ENCODE data around the gene NMRK1. TPM values are rescaled to one million over a fixed set of nuclear protein-coding genes. Genes with fewer than 3 reads are reported as not detected.

NMRK1 gene
- total RNA-seq, 4 donors from 2014 or later: 13.6 to 42.6 (median 24.0) TPM

- no peak for TF ChIP-seq CTCF (IDR thresholded peaks at IDR 0.05)
- no peak for DNase-seq (ENCODE audit: low spot score)
- ATAC-seq (ENCODE audit: low FRiP score): no peak
Observed at GRCh38 chr9:75104607-75105006, 16.7 kb upstream of the NMRK1 start.

- DNase-seq (ENCODE audit: low spot score) (no peak), ATAC-seq (ENCODE audit: low FRiP score) (no peak)
- TF ChIP-seq CTCF (IDR thresholded peaks at IDR 0.05): no peak
Observed at GRCh38 chr9:75102177-75102790, 14.3 kb upstream of the NMRK1 start.

- no peak for ATAC-seq (ENCODE audit: low FRiP score)
- DNase-seq (ENCODE audit: low spot score): no peak
- no peak for TF ChIP-seq CTCF (IDR thresholded peaks at IDR 0.05)
Observed at GRCh38 chr9:75101004-75101588, 13.1 kb upstream of the NMRK1 start.

GRCh38 chr9:75096796-75097195, 8.8 kb upstream of the NMRK1 start:
- DNase-seq (ENCODE audit: low spot score) (no peak), ATAC-seq (ENCODE audit: low FRiP score) (no peak)
- no peak for TF ChIP-seq CTCF (IDR thresholded peaks at IDR 0.05)

- TF ChIP-seq CTCF (IDR thresholded peaks at IDR 0.05): no peak
- DNase-seq (ENCODE audit: low spot score) (no peak), ATAC-seq (ENCODE audit: low FRiP score) (no peak)
Observed at GRCh38 chr9:75092766-75093165, 4.8 kb upstream of the NMRK1 start.

- ATAC-seq (ENCODE audit: low FRiP score) (no peak), DNase-seq (ENCODE audit: low spot score) (no peak)
- no peak for TF ChIP-seq CTCF (IDR thresholded peaks at IDR 0.05)
Observed at GRCh38 chr9:75090579-75090978, 2.6 kb upstream of the NMRK1 start.

- DNase-seq (ENCODE audit: low spot score) (no peak), ATAC-seq (ENCODE audit: low FRiP score) (no peak)
- TF ChIP-seq CTCF (IDR thresholded peaks at IDR 0.05): no peak
Observed at GRCh38 chr9:75089373-75089766, 1.4 kb upstream of the NMRK1 start.

Measured in omental fat pad (tissue), 4 donors.